Middle frontal gyrus (tissue), 1 donor: ENCODE measurements around the gene POLD1.

Source experiments
- DNase-seq: peaks from one replicate; pipeline ENCODE4 v3.0.0-alpha.2; 2015; ENCODE audit warnings: low spot score; ENCODE audit errors: extremely low spot score

POLD1 gene

GRCh38 chr19:50418176-50419021, 34.3 kb downstream of the POLD1 start, which contains the start of gene SPIB:
SPIB (plus strand) TSS chr19:50418938; CDS start chr19:50418963, 25 bp downstream.
- no peak for DNase-seq

DNA sequence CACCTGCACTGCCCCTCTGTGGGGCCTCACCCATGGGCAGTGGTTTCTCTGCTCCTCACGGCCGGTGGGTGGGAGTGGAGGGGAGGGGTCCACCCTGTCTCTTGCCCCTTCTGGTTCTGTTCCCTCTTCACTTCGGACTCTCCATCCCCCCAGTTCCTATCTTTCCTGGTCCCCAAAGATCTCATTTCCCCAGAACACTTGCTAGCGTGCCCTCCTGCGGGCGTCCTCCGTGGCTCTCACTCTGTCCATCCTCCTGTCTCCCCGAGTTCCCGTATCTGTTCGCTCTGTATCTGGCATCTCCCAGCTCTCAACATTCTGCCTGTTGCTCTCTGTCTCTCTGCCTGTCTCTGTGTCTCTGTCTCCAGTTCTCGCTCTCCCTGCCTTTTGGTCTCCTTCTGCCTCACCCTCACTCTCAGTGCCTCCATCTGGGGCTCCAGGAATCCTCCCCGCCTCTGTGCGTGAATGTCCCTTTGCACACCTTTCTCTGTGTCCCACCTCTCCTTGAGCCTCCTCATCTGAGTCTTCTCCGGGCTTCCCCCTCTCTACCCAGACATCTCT, 35.0 kb downstream of the POLD1 start:
- DNase-seq: no peak

- no peak for DNase-seq
Measured at GRCh38 chr19:50419580-50420035, 35.5 kb downstream of the POLD1 start.

DNA sequence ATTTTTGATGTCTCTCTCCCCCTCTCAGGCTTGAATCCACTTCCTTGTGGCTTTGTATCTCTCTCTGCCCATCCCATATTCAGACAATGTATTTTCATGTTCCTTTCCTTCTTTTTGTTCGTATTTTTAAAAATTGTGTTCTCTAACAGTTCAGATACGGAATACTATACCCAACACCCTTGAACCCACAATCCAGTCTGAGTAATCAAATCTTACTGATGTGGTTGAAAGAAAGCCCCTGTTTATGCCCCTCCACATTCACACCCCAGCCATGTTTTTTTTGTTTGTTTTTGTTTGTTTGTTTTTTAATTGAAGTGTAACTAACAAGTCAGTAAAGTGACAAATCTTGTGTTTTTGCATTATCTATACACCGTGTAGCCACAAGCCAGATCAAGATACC, 36.0 kb downstream of the POLD1 start:
- no peak for DNase-seq

- DNase-seq: no peak
Measured at GRCh38 chr19:50420808-50421207, 36.7 kb downstream of the POLD1 start.

GRCh38 chr19:50422397-50423278, 38.5 kb downstream of the POLD1 start:
- DNase-seq: no peak

DNA sequence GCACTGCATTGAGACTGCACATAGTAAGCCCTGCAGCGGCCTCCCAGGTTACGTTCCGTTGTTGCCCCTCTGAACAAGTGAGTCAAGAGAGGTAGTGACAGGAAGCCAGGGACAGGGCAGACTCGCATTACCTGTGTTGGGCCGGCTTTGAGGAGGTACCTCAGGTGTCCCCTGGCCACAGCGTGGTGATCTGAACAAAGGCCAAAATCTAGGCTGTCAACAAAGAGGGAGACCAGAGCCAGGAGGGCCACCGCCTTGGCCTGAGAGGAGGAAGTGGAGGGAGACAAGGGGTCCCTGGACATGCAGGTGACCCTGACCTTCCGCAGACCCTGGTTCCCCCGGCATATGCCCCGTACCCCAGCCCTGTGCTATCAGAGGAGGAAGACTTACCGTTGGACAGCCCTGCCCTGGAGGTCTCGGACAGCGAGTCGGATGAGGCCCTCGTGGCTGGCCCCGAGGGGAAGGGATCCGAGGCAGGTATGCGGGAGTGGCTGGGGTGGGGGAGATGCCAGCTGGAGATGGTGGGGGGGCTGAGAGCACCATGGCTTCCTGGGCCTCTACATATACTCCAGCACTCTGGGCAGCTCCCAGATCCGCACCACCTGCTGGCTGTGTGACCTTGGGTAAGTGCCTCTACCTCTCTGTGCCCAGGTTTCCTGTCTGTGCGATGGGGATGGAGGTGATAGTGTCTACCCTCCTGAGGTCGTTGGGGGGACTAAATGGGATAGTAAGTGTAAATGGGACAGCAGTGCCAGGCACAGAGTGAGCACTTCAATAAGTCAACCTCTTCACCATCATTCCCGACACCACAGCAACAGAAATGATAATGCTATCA, 39.3 kb downstream of the POLD1 start:
- no peak for DNase-seq

- DNase-seq: no peak
Measured at GRCh38 chr19:50425581-50425980, 41.4 kb downstream of the POLD1 start.

- DNase-seq: no peak
Measured at GRCh38 chr19:50427318-50427925, 43.3 kb downstream of the POLD1 start.

DNA sequence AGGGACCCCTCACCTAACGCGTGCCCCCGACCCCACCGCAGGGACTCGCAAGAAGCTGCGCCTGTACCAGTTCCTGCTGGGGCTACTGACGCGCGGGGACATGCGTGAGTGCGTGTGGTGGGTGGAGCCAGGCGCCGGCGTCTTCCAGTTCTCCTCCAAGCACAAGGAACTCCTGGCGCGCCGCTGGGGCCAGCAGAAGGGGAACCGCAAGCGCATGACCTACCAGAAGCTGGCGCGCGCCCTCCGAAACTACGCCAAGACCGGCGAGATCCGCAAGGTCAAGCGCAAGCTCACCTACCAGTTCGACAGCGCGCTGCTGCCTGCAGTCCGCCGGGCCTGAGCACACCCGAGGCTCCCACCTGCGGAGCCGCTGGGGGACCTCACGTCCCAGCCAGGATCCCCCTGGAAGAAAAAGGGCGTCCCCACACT, 43.9 kb downstream of the POLD1 start:
- DNase-seq: peak; percentile 58

GRCh38 chr19:50428772-50429463, 44.8 kb downstream of the POLD1 start:
- no peak for DNase-seq

GRCh38 chr19:50430888-50431342, 46.8 kb downstream of the POLD1 start:
- DNase-seq: no peak

DNA sequence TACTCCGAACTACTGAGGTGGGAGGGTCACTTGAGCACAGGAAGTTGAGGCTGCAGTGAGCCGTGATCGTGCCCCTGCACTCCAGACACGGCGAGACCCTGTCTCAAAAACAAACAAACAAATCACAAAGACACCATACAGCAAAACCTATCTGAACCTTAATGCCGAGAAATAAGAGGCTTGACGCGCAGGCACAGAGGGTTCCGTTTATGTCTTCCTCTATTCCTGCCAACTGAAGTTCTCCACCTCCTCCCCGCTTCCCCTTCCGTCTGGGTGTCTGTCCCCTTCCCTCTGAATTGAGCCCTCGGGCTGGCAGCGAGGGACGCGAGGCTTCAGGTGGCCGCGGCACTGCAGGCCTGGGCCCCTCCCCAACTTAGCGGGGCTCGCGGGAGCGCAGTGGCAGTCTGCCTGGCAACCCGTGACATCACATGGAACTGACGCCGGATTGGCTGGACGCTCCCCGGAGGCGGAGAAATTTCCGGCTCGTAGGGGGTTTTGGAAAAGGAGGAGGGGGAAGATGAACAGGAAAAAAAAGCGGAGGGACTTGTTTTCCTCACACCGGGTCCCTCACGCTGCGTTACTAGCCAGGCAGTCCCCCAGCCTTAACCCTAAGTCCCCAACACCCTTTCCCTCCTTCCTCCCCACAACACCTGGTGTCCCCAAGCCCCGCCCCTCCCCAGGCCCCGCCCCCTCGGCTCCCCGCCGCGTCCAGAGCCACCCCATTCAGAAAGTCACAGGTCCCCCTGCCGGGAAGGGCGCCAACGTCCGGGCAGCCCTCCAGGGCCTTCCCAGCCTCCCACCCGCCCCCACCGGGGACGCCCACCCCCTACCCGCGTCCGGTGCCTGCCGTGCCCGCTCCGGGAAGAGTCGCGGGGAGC, 47.4 kb downstream of the POLD1 start:
- DNase-seq: peak; percentile 68

GRCh38 chr19:50432221-50433028, 48.3 kb downstream of the POLD1 start, which contains the start of gene MYBPC2:
MYBPC2 (plus strand) TSS chr19:50432892; CDS start chr19:50432954, 62 bp downstream.
- DNase-seq: no peak

DNA sequence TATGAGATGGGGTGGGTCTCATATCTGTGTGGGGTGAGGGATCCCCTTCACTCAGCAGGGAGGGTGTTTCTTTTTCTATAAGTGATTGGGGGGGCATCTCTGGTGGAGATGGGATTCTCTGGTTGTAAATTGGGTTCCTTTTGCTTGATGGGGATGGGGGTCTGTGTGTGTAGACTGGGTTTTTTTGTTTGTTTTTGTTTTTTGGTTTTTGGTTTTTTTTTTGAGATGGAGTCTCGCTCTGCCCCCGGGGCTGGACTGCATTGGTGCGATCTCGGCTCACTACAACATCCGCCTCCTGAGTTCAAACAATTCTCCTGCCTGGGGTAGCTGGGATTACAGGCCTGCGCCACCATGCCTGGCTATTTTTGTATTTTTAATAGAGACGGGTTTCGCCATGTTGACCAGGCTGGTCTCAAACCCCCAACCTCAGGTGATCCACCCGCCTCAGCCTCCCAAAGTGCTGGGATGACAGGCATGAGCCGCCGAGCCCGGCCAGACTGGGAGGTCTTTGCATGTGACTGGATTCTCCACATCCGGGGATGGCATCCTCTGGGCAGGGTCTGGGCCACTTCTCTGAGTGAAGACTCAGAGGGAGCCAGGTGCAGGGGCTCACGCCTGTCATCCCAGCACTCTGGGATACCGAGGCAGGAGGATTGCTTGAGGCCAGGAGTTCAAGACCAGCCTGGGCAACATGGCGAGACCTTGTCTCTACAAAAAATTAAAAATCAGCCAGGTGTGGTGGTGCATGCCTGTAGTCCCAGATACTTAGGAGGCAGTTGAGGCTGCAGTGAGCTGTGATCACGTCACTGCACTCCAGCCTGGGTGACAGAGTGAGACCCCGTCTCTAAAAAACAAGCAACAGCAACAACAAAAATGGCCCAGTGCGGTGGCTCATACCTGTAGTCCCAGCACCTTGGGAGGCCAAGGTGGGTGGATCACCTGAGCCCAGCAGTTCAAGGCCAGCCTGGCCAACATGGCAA, 49.3 kb downstream of the POLD1 start:
- DNase-seq: no peak

- DNase-seq: no peak
Measured at GRCh38 chr19:50434525-50434924, 50.4 kb downstream of the POLD1 start.

DNA sequence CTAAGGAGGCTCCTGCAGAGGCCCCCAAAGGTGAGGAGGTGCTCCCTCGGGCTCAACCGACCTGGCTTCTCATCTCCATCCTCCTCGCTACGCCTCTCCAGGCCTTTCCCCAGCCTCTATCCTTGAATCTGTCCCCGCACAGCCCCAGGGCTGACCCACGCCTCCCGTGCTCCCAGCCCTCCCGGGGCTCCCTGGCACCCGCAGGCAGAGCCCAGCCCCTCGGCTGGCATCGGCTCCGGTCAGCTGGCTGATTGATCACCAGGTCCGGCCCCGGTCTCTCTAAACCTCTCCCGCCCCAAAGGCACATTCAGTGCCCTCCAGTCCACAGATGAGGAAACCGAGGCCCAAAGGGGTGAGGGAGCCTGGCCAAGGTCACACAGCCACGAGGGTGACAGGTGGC, 51.1 kb downstream of the POLD1 start:
- DNase-seq: no peak
